ENCODE data around the gene NSMF. TPM values are rescaled to one million over a fixed set of nuclear protein-coding genes. Genes with fewer than 3 reads are reported as not detected.

The NSMF gene
- total and polyA plus RNA-seq, 10 donors: 21.8 to 49.3 (median 26.1) TPM

DNA sequence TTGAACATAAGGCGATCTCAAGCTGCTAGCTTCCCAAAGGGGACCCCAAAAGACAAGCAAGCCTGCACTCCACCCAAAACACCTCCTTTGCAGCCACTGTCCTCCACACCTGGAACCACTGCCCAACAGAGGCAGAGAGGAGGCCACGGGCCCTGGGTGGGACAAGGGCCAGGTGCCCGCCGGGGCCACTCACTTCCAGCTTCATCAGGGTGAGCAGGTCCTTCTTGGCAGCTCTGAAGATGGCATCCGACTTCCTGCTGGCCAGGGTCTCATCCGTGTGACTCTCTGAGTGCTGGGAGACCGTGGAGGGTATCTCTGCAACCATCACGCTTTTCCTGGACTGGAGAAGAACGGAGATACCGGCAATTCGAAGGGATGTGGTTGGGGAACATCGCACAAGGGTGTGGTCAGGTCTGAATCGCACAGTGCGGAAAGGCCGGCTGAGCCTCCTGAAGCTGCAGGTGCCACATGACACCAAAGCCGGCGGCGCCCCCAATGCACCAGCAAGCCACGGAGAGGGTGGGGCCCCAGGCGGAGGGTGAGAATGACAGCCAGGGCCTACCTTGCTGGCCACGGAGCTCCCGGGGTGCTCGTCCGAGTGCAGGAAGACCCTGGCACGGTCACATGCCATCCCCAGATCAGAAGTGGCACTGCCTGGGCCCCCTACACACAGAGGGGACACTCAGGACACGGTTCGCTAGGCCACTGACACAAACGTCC is 46.4 kb upstream of the NSMF start:
- H3K4me3 ChIP-seq: no peak overlapping the region
- intact Hi-C loops (cut with DNase I; ENCODE audit: low total_unique reads): no loop called here
- DNase-seq: peak; percentile 42
- no peaks in the 10 kb centered on the region for H3K27me3 ChIP-seq (replicated peaks in 1 of 7)
- 91 to 95% (median 94%) methylated on average over 19 to 28 of the region's 28 CpGs for WGBS, 5 donors
- H3K4me1 ChIP-seq: no peaks in the 10 kb centered on the region
- H3K36me3 ChIP-seq: peaks cover 0 to 19% (median under 1%) of the 10 kb centered on the region in 6 donors
- peaks cover 0 to 5% (median 0%) of the 10 kb centered on the region in 8 donors for H3K9me3 ChIP-seq
- TF ChIP-seq POLR2AphosphoS5 (IDR thresholded peaks at IDR 0.05): no peak
- TF ChIP-seq POLR2A (IDR thresholded peaks at IDR 0.05): no peak
- TF ChIP-seq, protein P1, sequence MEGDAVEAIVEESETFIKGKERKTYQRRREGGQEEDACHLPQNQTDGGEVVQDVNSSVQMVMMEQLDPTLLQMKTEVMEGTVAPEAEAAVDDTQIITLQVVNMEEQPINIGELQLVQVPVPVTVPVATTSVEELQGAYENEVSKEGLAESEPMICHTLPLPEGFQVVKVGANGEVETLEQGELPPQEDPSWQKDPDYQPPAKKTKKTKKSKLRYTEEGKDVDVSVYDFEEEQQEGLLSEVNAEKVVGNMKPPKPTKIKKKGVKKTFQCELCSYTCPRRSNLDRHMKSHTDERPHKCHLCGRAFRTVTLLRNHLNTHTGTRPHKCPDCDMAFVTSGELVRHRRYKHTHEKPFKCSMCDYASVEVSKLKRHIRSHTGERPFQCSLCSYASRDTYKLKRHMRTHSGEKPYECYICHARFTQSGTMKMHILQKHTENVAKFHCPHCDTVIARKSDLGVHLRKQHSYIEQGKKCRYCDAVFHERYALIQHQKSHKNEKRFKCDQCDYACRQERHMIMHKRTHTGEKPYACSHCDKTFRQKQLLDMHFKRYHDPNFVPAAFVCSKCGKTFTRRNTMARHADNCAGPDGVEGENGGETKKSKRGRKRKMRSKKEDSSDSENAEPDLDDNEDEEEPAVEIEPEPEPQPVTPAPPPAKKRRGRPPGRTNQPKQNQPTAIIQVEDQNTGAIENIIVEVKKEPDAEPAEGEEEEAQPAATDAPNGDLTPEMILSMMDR (IDR thresholded peaks at IDR 0.05 in 8 of 11, conservative IDR thresholded peaks at IDR 0.05 in 3 of 11): no peak
- H3K27ac ChIP-seq: no peak overlapping the region

DNA sequence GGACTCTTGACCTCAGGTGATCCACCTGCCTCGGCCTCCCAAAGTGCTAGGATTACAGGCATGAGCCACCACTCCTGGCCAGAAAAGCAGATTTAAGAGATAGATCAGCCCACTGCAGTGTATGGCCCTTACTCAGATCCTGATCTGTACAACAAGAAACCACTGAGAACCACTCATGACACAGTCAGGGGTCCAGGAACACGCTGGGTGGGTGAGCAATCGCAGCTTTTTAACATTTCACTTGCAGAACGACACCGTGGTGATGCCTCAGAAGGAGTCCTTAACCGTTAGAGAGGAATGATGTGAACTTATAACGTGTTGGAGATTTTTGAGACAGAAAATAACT is 45.3 kb upstream of the NSMF start:
- Histone ChIP-seq H3K36me3 (peaks cover 0 to 27% (median 2%) of the 10 kb centered on the region in 6 donors), H3K27ac (no peak overlapping the region), H3K9me3 (peaks cover 0 to 5% (median 0%) of the 10 kb centered on the region in 8 donors), H3K4me3 (no peak overlapping the region), H3K27me3 (replicated peaks in 1 of 7) (no peaks in the 10 kb centered on the region), H3K4me1 (no peaks in the 10 kb centered on the region)
- DNase-seq: peak; percentile 6
- TF ChIP-seq POLR2A (IDR thresholded peaks at IDR 0.05) (no peak), POLR2AphosphoS5 (IDR thresholded peaks at IDR 0.05) (no peak)
- TF ChIP-seq, protein P1 (IDR thresholded peaks at IDR 0.05 in 8 of 11, conservative IDR thresholded peaks at IDR 0.05 in 3 of 11): no peak
- WGBS, 5 donors: 86 to 94% (median 90%) methylated on average over 7 of the region's 7 CpGs
- intact Hi-C loops (cut with DNase I; ENCODE audit: low total_unique reads): no loop called here

DNA sequence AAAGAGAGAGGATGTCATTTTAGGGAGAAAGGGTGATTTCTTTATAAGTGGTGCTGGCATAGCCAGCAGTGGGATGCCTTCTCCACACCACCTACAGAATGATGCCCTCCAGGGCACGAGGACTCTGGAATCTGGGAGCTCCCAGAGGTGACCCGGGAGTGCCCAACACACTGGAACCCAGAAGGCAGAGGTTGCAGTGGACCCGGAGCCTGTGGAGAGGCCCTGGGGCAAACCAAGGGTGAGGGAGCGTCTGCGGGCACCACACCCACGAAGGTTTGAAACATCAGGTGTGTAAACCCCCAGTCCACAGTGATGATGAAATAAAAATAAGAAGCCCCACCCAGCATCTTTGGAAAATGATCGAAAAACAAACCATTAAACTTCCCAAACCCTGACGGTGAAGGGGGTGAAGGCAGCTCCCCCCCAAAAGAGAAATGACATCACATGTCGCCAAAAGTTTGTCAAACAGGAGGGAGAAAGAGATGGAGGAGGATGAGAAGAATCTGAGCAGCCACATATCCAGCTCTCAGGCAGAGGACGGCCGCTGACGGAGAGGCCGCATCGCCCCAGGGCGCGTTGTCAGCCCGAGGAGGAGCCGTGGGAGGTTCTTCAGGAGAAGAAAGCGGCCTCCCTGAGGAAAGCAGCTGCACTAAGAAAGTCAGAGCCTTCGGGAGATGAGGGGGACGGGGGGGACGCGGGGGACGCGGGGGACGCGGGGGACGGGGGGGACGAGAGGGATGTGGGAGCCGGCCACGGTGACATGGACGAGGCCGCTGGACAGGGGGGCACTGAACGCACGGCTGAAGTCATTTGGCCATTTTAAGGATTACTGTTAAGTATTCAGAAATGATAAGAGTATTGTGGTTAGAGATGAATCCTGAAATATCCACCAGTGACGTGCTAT is 43.1 kb upstream of the NSMF start:
- H3K4me3 ChIP-seq: no peak overlapping the region
- H3K27me3 ChIP-seq (replicated peaks in 1 of 7): no peaks in the 10 kb centered on the region
- WGBS, 5 donors: 86 to 91% (median 88%) methylated on average over 26 to 36 of the region's 36 CpGs
- peaks cover 0 to 5% (median 0%) of the 10 kb centered on the region in 8 donors for H3K9me3 ChIP-seq
- intact Hi-C loops (cut with DNase I; ENCODE audit: low total_unique reads): no loop called here
- TF ChIP-seq POLR2AphosphoS5 (IDR thresholded peaks at IDR 0.05) (no peak), POLR2A (IDR thresholded peaks at IDR 0.05) (no peak)
- TF ChIP-seq, protein P1 (IDR thresholded peaks at IDR 0.05 in 8 of 11, conservative IDR thresholded peaks at IDR 0.05 in 3 of 11): no peak
- H3K4me1 ChIP-seq: no peaks in the 10 kb centered on the region
- DNase-seq: no peak
- H3K36me3 ChIP-seq: peaks cover 0 to 29% (median 2%) of the 10 kb centered on the region in 6 donors
- H3K27ac ChIP-seq: no peak overlapping the region

DNA sequence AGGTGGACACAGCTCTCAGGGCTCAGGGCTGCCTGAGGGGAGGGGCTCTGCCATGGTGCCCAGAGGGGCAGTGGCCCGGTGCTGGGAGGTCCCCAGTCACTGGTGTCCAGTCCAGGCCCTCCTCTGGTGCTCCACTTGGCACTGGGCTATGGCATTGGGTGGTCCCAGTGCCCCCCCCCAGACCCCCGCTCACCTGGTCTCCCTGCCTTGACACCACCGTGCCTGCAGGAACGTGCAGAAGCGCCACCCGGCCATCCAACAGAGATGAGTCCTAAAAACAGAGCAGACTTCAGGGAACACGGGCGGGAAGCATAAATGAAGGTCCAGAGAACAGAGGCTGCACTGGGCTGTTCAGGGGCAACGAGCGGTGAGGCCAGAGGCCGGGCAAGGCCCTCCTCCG is 42.3 kb upstream of the NSMF start:
- DNase-seq: no peak
- 89 to 94% (median 91%) methylated on average over 11 to 12 of the region's 12 CpGs for WGBS, 5 donors

More for the DNA sequence above, 42.3 kb upstream of the NSMF start:
- peaks cover 0 to 32% (median 2%) of the 10 kb centered on the region in 6 donors for H3K36me3 ChIP-seq
- intact Hi-C loops (cut with DNase I; ENCODE audit: low total_unique reads): no loop called here
- no peaks in the 10 kb centered on the region for H3K27me3 ChIP-seq (replicated peaks in 1 of 7)
- H3K9me3 ChIP-seq: peaks cover 0 to 5% (median 0%) of the 10 kb centered on the region in 8 donors
- no peak overlapping the region for H3K27ac ChIP-seq
- no peaks in the 10 kb centered on the region for H3K4me1 ChIP-seq
- TF ChIP-seq POLR2A (IDR thresholded peaks at IDR 0.05) (no peak), POLR2AphosphoS5 (IDR thresholded peaks at IDR 0.05) (no peak)
- TF ChIP-seq, protein P1 (IDR thresholded peaks at IDR 0.05 in 8 of 11, conservative IDR thresholded peaks at IDR 0.05 in 3 of 11): no peak
- H3K4me3 ChIP-seq: no peak overlapping the region
